ENCODE data around the gene SGSM2.

SGSM2 gene

DNA sequence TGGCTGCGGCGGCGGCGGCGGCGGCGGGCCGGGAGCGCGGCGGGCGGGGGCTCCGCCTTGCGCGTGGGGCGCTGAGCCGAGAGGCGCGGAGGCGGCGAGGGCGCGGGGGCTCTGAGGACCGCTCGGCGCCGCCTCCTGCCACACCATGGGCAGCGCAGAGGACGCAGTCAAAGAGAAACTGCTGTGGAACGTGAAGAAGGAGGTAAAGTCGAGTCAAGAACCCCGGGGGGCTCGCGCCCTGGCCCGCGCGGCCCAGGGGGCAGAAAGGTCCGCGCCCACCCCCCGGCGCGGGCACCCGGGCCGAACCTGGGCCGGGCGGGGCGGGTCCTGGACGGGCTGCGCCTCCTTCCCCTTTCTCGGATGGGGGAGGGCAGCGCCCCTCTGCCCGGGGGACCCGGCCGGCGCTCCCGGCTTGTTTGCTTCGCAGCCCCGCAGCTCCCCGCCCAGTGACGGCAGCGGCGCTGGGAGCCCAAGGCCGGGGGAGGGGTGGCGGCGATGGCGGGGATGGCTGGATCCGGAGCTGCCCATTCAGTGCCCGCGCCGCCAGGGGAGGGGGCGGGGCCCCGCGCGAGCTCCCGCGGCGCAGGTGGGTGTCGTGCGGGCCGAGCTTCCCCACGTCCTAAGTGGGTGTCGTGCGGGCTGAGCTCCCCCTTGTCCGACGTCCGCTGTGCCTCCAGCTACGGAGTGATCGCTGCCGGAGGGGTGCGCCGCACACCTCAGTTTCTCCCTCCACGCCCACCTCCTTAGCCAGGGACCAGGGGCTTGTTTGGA, 428 bp downstream of the SGSM2 start:
- peak; percentile 75 to 86 (median 76) for DNase-seq

DNA sequence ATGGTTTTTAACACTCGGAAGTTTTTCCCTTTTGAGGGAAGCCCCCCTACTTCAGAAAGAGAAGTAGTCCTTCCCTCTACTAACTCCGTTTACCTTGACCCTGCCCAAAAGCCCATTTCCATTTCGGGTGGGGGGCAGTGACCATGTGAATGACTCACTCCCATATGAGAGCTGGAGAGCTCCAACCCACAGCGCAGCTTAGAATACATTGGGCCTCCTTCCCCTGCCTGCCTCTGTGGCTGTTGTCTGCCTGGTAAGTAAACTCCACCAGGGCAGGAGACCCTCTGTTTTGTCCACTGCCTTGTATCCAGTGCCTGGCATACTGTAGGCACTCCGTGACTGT, 985 bp downstream of the SGSM2 start:
- DNase-seq: peak; percentile 26 to 46 (median 41)

DNA sequence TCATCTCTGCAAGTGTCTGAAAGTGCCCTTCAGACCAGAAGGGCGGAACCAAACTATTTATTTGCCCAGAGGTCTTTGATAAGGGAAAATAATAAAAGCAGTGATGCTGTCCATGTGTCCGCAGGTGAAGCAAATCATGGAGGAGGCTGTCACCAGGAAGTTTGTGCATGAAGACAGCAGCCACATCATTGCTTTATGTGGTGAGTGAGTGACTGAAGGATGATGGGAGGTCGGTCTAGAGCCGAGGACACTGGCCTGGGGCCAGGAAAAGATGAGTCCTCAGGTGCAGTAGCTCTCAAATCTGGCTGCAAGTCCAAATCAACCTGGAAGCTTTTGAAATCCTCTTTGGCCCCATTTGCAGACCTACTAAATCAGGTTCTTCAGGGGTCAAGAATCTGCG, 6.1 kb downstream of the SGSM2 start:
- DNase-seq: no peak

DNA sequence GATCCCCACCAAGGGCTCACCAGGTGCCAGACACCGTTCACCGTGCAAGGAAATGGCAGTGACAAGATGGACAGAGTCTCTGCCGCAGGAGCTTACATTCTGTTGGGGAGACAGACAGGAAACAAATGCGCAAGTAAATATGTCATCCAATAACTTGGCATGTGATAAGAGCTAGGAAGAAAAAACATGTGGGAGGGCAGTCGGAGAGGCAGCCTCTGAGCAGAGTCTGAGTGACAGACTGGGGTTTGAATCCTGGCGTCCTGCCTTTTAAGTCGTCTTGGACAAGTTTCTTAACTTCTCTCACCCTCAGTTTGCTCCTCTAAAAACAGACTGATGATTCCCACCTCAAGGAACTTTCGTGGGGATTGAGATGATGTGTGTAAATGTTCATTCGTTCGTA, 7.2 kb downstream of the SGSM2 start:
- DNase-seq: no peak

DNA sequence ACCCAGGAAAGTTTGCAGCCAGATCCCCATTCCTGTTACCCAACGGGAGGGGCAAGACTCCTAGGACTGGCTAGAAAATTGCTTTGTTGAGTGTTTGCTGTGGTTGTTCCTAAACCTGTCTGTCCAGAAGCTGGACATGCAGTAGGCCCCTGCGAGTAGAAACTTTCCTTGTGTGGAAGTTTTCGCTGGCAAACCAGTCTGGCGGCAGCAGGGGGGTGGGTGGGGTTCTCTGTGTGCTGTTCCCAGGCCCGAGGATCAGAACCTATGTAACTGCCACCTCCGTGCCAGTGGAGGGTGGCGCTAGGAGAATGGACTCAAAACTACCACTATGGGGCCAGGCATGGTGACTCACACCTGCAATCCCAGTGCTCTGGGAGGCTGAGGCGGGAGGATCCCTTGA, 9.2 kb downstream of the SGSM2 start:
- DNase-seq: no peak

DNA sequence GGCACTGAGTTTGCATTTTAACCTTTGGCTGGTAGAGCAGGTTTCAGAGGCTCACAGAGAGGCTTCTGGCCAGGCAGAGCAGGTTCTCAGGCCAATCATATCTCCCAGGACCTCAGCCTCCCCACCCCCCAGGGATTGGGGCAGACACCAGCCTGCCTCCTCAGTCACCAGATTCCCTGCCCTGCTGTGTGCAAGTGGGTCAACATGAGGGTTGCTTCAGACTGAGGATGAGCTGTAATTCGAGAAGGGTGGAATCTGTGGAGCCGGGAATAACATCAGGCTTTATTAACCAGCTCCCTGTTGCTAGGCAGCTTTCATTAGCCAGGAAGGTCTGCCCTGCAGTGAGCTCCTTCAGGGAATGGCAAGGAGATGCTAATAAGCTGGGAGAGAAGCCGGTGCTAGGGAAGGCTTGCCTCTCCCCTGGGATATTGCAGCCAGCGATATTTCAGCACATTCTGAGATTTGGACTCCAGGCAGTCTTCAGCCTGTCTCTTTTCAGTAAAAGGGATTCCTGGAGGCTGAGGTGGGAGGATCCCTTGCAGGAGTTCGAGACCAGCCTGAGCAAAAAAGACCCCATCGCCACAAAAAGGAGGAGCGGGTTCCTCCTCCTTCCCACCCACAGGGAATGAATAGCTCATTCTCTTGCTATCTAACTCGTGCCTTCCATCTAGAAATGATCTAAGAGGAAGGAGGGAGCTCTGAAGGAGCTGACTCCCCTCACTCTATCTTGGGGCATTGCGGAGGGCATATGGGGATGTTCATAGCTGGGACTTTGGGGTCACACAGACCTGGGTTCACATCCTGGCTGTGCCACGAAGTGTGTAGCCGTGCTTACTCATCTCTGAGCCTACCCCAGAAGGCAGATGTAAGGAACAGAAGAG, 10.7 kb downstream of the SGSM2 start:
- DNase-seq: no peak

DNA sequence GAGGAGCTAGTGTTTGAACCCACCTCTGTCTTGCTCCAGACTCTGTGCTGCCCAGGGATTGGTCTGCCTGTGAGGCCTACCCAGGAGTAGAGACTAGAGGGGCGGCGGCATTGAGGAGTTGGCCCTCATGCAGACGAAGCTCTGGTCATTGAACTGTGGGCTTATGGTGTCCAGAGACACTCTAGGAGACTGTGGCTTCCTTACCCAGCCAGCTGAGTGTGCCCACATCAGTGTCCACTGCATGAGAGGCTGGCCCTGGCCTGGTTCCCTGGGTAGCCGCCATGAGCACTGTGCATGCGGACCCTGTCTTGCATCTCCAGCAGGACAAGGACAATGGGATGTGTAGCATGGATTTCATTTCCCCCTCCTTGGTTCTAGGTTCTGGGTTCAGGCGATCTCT, 14.0 kb downstream of the SGSM2 start:
- DNase-seq: no peak

DNA sequence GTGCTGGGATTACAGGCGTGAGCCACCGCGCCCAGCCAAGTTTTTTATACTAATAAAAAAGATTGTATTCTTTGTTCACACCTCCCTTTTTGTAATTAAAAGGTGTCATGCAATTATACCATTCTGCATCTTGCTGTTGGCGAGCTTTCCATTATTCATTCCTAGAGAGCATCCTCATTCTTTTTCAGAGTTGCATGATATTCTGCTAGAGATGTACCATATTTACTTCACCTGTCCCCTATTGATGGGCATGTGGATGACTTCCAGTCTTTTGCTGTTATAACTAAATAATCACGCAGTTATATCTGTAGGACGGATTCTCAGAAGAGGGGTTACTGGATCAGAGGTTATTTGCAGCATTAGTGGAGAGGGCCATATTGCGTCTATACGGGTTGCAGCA, 17.0 kb downstream of the SGSM2 start:
- DNase-seq: no peak

DNA sequence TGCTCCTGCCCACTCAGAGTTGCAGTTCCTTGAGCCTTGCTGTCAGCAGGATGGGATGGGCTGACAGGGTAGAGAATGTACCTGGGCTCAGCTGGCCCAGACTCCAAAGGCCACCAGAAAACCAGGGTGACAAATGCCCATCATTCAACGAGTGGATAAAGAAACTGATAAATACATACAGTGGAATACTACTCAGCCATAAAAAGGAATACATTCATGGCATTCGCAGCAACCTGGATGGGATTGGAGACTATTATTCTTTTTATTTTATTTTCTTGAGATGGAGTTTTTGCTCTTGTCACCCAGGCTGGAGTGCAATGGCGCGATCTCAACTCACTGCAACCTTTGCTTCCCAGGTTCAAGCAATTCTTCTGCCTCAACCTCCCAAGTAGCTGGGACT, 19.9 kb downstream of the SGSM2 start:
- no peak for DNase-seq

DNA sequence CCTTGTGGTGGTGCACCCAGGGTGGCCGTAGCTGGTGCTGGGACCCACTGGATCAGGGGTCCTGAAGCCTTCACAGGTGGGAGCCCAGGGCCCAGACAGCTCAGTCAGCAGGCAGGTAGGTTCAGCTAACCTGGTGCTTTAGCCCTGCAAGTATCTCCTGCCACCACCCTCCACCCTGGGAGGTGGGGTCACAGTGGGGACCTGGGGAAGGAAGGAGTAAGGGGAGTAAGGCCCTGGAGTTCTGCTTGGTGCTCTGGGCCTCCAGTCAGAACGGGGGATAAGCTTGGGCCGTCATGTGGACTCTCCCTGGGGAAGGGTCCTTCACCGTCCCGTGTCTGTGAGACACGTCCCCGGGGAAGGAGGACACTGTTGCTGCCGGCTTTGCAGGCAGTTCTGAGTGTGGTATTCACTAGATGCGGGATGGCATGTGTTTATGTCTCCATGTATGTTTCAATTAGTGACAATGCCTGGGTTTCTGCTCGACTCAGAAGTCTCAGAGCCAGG, 20.7 kb downstream of the SGSM2 start:
- no peak for DNase-seq

DNA sequence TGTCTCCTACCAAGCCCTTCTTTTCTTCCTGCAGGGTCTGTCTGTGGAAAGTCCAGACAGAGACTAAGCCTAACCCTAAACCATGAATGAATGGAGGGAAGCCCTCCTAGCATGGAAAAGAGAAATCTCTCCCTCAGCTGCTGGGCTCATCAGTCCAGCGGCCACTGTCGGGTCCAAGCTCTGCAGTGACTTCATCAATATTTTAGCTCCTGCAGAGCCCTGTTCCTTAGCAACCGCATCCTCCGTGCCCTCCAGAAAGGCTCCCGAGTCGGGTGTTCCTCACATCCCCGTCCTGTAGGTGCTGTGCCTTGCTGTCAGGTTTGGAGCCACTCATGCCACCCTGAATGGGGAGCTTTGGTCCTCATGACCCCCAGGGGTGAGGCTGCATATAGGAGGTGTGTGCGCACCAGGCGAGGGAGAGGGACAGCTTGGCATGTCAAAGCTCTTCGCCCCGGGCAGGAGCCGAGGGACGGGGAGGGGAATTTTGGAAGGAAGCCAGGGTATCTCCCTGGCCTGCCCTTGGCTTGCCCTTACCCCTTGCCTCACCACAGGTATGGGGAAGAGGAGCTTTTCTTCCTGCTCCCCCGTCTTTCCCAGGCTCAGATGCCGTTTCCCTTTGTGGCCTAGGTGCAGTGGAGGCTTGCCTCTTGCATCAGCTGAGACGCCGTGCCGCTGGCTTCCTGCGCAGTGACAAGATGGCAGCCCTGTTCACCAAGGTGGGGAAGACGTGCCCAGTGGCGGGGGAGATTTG, 23.9 kb downstream of the SGSM2 start:
- DNase-seq: no peak

DNA sequence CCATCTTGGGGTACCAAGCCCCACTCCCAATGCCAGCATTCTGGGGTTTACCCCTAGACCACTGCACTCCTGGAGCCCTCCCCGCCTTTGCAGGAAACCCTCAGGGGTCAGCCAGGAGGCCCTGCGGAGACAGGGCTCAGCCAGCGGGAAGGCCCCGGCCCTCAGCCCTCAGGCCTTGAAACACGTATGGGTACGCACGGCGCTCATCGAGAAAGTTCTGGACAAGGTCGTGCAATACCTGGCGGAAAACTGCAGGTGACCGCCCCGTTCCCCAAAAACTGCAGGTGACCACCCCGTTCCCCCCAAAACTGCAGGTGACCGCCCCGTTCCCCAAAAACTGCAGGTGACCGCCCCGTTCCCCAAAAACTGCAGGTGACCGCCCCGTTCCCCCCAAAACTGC, 24.7 kb downstream of the SGSM2 start:
- DNase-seq: no peak

DNA sequence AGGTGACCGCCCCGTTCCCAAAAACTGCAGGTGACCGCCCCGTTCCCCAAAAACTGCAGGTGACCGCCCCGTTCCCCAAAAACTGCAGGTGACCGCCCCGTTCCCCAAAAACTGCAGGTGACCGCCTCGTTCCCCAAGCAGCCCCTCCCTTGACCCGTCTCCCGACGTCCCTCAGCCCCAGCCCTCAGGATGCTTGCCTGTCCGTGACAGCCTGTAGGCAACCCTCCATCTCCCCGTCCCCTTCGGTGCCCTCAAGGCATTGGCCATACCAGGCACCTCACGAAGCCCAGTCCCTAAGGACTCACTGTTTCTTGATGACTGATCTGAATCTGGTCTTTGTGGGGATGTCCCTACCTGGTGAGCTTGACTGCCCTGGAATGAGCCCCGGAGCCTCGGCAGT, 25.1 kb downstream of the SGSM2 start:
- no peak for DNase-seq

DNA sequence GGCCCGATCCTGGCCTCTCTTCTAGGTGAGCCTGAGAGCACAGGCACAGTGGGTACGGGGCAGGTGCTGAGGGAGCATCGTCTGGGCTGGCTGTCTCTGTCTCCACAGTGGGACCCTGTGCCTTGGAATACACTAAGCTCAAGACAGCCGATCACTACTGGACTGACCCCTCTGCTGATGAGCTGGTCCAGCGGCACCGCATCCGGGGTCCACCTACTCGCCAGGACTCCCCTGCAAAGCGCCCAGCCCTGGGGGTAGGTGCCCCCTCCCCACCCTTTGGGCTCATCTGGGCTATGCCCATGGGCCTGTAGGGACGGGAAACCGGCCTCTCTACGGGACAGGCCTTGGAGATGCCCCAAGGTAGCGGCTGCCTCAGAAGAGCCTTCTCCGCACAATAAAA, 25.6 kb downstream of the SGSM2 start:
- DNase-seq: no peak

DNA sequence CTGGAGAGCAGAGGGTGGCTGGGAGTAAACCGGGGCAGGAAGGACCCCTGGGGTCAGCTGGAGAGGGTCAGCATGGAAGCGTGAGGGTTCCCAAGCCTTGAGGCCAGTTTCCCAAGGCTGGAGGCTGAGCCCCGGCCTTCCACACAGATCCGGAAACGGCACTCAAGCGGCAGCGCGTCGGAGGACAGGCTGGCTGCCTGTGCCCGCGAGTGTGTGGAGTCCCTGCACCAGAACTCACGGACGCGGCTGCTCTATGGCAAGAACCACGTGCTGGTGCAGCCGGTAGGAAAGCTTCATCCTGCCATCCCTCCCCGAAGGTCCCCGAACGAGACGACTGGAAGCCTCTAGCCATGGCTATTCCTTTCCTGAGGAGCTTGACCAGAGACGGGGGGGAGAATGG, 26.0 kb downstream of the SGSM2 start:
- no peak for DNase-seq

DNA sequence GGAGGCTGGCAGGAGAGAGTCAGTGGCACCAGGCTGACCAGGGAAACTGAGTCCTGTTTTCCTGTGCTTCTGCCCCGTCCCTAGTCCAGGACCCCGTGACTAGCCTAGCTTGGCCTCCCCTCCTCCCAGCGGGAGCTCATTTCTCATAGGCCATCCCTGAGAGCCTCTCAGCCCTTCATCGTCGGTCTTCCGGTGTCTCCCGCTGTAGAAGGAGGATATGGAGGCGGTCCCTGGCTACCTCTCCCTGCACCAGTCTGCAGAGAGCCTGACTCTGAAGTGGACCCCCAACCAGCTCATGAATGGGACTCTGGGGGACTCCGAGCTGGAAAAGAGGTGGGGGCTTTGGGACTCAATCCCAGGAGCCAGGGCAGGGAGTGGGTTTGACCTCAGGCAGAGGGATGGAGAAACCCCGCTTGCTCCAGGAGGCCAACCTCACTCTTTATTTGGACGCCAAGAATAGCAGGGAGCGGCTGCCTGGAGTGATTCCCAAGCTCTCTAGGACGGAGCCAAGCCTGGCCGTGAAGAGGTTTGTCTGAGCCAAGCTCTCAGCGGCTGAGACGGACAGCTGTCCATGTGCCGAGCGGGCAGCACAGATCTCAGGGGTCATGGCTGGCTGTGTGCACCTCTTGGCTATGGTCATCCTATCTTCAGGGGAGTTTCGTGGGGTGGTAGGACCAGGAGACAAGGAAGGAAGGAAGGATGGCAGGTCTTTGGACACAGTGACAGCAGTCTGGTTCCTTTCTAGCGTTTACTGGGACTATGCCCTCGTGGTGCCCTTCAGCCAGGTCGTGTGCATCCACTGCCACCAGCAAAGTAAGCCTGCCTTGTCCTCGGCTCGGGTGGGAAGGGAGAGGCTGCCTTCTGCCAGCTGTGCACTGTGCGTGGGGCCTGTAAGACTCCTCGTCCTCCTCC, 26.8 kb downstream of the SGSM2 start:
- no peak for DNase-seq

DNA sequence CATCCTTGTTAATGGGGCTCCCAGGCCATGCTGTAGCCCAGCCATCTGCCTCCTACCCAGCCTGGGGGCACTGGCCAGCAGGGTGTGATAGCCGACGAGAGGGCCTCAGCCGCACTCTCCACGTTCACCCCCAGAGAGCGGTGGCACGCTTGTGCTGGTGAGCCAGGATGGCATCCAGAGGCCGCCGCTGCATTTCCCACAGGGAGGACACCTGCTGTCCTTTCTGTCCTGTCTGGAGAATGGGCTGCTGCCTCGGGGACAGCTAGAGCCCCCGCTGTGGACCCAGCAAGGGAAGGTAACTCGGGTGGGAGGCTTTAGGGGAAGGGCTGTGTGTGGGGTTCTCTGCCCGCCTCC, 27.4 kb downstream of the SGSM2 start:
- no peak for DNase-seq

DNA sequence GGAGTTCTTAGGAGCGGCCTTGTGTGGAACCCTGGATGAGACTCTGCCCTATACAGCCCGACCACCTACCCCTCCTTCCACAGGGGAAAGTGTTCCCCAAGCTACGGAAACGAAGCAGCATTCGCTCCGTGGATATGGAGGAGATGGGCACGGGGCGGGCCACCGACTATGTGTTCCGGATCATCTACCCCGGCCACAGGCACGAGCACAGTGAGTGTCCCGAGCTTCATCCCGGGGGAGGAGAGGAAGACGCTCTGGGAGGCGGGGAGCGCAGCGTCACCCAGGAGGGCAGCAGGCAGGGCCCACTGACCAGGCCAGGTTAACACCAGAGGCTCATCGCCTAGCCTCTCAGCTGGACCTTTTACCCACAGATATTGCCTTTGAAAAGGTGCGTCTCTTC, 27.8 kb downstream of the SGSM2 start:
- no peak for DNase-seq

DNA sequence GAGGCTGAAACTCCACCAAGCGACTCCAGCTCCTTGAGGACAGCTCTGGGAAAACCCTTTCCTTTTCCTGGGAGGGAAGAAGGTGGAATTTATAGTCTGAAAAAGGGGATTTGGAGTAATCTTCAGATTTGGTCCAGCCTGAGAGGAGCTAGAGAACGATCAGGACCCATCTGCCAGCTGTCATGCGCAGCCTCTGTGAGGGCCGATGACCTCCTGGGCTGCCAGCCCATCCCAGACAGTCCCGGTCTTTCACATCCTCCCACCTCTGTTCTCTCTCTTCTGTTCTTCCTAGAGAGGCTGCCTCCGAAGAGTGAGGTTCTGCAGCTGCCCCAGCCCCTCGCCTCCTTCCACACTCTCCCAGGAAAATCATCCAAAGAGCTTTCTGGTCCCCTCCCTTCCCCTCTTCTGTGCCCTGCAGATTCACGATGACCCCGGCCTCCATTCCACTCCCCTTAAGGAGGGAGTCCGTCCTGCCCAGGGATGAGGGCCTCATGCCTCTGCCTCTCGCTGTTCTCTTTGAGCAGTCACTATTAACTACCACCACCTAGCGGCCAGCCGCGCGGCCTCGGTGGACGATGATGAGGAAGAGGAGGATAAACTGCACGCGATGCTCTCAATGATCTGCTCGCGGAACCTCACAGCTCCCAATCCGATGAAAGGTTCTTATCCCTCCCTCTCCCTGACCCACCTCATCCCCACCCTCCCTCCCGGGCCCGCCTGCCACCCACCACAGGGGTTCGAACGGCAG, 29.6 kb downstream of the SGSM2 start:
- no peak for DNase-seq

DNA sequence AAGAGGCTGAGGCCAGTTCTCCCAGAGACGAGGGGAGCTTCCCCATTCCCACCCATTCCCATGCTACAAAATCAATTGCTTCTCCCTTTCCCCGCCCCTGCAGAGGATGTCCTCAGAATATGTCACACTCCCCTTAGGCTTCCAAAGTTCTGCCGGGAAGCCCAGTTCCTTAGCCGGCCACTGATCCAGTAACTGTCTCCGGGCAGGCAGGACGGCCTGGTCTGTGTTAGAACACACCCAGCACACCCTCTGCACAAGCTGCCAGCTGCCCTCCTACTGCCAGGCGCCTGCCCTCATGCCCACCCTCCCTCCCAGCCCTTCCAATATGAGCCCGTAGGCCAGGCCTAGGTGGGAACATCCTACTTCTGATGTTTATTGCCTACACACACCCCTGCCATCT, 31.1 kb downstream of the SGSM2 start:
- no peak for DNase-seq

DNA sequence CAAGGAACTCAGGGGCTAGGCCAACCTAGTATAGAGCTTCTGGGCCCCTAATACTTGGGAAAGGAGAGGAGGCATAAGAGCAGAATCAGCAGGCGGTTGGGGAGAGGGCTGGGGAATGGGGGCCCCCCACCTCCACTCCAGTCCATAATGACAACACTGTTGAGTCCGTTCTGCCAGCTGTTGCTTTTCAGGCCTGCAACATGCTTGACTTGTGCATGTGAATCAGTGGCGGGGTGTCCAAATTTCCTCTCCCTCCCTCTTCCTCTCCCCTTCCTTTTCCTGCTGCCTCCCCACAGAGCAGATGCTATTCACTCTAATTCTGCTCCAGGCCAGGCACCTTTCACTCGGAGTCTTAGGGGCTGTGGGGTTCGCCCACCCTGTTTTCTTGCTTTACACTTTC, 31.7 kb downstream of the SGSM2 start:
- DNase-seq: no peak
